ENCODE results near the gene RTL10. TPM values are rescaled to one million over a fixed set of nuclear protein-coding genes. Genes with fewer than 3 reads are reported as not detected.

RTL10 gene
- total RNA-seq, 2 experiments from 2014 or later: 11.5 to 13.5 TPM

Other genes with a start within 250 kb of the RTL10 start
- gene SEPTIN5, start 140.4 kb downstream of the RTL10 start, total RNA-seq: under 1 TPM; 0.41 to 0.43 TPM
- gene GP1BB, start 131.3 kb downstream of the RTL10 start, total RNA-seq: not detected
- gene TBX1, start 94.1 kb downstream of the RTL10 start, total RNA-seq: not detected
- 10 to 100 TPM; 11.3 to 12.3 TPM for gene GNB1L, start within 50 bp of the RTL10 start, total RNA-seq
- 10 to 100 TPM; 61.7 to 66.1 TPM for gene COMT, start 86.9 kb upstream of the RTL10 start, total RNA-seq
- gene TXNRD2, start 86.9 kb upstream of the RTL10 start, total RNA-seq: 10 to 100 TPM; 23.3 to 23.4 TPM
- 1 to 10 TPM; 1.5 to 2.4 TPM for gene ARVCF, start 161.9 kb upstream of the RTL10 start, total RNA-seq
- gene TANGO2, start 166.2 kb upstream of the RTL10 start, total RNA-seq: 10 to 100 TPM; 20.7 to 23.6 TPM
- 10 to 100 TPM; 33.4 to 34.3 TPM for gene DGCR8, start 225.4 kb upstream of the RTL10 start, total RNA-seq